ENCODE measurements around the gene POU2AF1. TPM values are rescaled to one million over a fixed set of nuclear protein-coding genes. Genes with fewer than 3 reads are reported as not detected.

POU2AF1 gene
- total and polyA plus RNA-seq, 12 donors: 0.07 to 1.8 (median 0.15) TPM; not detected in 3

GRCh38 chr11:111366560-111367410 lies 12.3 kb downstream of the POU2AF1 start:
- intact Hi-C loops (cut with DNase I): no loop called here
- WGBS, 2 donors: 85 to 90% methylated on average over 8 of the region's 8 CpGs

GRCh38 chr11:111365722-111366559 lies 13.1 kb downstream of the POU2AF1 start:
- intact Hi-C loops (cut with DNase I): no loop called here
- Histone ChIP-seq H3K4me3 (no peak overlapping the region), H3K27ac (no peak overlapping the region), H3K4me1 (no peaks in the 10 kb centered on the region), H3K36me3 (no peaks in the 10 kb centered on the region), H3K27me3 (peaks cover 0 to 8% (median 0%) of the 10 kb centered on the region in 7 donors), H3K9me3 (no peaks in the 10 kb centered on the region)
- DNase-seq: no peak
- ATAC-seq: no peak
- WGBS, 2 donors: 68 to 76% methylated on average over 7 to 8 of the region's 8 CpGs
- no peak for TF ChIP-seq CTCF (IDR thresholded peaks at IDR 0.05)

More at GRCh38 chr11:111366560-111367410, 12.3 kb downstream of the POU2AF1 start:
- Histone ChIP-seq H3K27me3 (peaks cover 0 to 8% (median 0%) of the 10 kb centered on the region in 7 donors), H3K4me3 (no peak overlapping the region), H3K9me3 (no peaks in the 10 kb centered on the region), H3K27ac (no peak overlapping the region), H3K36me3 (no peaks in the 10 kb centered on the region), H3K4me1 (no peaks in the 10 kb centered on the region)
- DNase-seq (no peak), ATAC-seq (no peak)
- no peak for TF ChIP-seq CTCF (IDR thresholded peaks at IDR 0.05)

GRCh38 chr11:111364503-111364902 lies 14.6 kb downstream of the POU2AF1 start:
- no peaks in the 10 kb centered on the region for H3K36me3 ChIP-seq
- H3K4me3 ChIP-seq: no peak overlapping the region
- H3K4me1 ChIP-seq: no peaks in the 10 kb centered on the region
- TF ChIP-seq CTCF (IDR thresholded peaks at IDR 0.05): no peak
- no peaks in the 10 kb centered on the region for H3K9me3 ChIP-seq
- WGBS, 2 donors: 86 to 88% methylated on average over 3 of the region's 3 CpGs
- DNase-seq (no peak), ATAC-seq (no peak)
- H3K27ac ChIP-seq: no peak overlapping the region
- no peaks in the 10 kb centered on the region for H3K27me3 ChIP-seq
- intact Hi-C loops (cut with DNase I): no loop called here

- intact Hi-C loops (cut with DNase I): no loop called here
- no peaks in the 10 kb centered on the region for H3K9me3 ChIP-seq
- ATAC-seq (no peak), DNase-seq (no peak)
- no peak overlapping the region for H3K27ac ChIP-seq
- no peaks in the 10 kb centered on the region for H3K4me1 ChIP-seq
- TF ChIP-seq CTCF (IDR thresholded peaks at IDR 0.05): no peak
- no peaks in the 10 kb centered on the region for H3K27me3 ChIP-seq
- H3K36me3 ChIP-seq: no peaks in the 10 kb centered on the region
- no peak overlapping the region for H3K4me3 ChIP-seq
Measured at GRCh38 chr11:111363985-111364384, 15.1 kb downstream of the POU2AF1 start.
